Neural cell (in vitro differentiated cells): ENCODE results near the gene ZGLP1.

ENCODE experiments used
- CTCF ChIP-seq: fragments of 450-650 bp; IDR thresholded peaks from 2 replicates; pipeline ENCODE4 v1.5.1; 2014; ENCODE audit warnings: antibody characterized with exemption, mild to moderate bottlenecking, moderate library complexity; ENCODE audit not compliant: poor library complexity, severe bottlenecking
- EZH2 ChIP-seq: fragments of 200-600, 300-800 bp; shearing (Covaris generic), sonication (generic); IDR thresholded peaks from 2 replicates; pipeline ENCODE4 v1.6.1; 2014; ENCODE audit warnings: antibody characterized with exemption, low read length, borderline replicate concordance, mild to moderate bottlenecking; ENCODE audit not compliant: insufficient read depth, poor library complexity, severe bottlenecking

GRCh38 chr19:10284960-10285278 lies 24.7 kb downstream of the ZGLP1 start:
- TF ChIP-seq CTCF (no peak), EZH2 (no peak)
